Hypothalamus (tissue), 51 donors: ENCODE results near the gene YJEFN3.
A peak's percentile ranks its signal among the peaks of the same experiment; 100 is the strongest.

Experiments used
- DNase-seq, 51 donors: peaks; one replicate each; lab custom pipeline; 2025; lab: John Stamatoyannopoulos, UW

The YJEFN3 gene

GRCh38 chr19:19535311-19536191, 6.8 kb downstream of the YJEFN3 start:
- DNase-seq, result no peak

- DNase-seq, result no peak
Observed at GRCh38 chr19:19537075-19538048, 8.7 kb downstream of the YJEFN3 start.

- peak in 4 of 51 donors; percentile 8 to 18 (median 14) for DNase-seq
Observed at GRCh38 chr19:19538061-19538784, 9.5 kb downstream of the YJEFN3 start, which contains the start of gene CILP2. Gene CILP2 (plus strand): TSS chr19:19538265. CDS start chr19:19538350, 85 bp downstream.

GRCh38 chr19:19538785-19539166, 10.1 kb downstream of the YJEFN3 start:
- DNase-seq, result no peak

GRCh38 chr19:19539698-19540063, 11.0 kb downstream of the YJEFN3 start:
- no peak for DNase-seq

GRCh38 chr19:19540064-19540714, 11.5 kb downstream of the YJEFN3 start:
- DNase-seq, result peak in 18 of 51 donors; percentile 4 to 48 (median 26)

GRCh38 chr19:19540715-19541515, 12.2 kb downstream of the YJEFN3 start:
- peak in 4 of 51 donors; percentile 5 to 36 (median 12) for DNase-seq

GRCh38 chr19:19541616-19542015, 12.9 kb downstream of the YJEFN3 start:
- DNase-seq, result no peak

GRCh38 chr19:19542507-19542906, 13.8 kb downstream of the YJEFN3 start:
- no peak for DNase-seq

- no peak for DNase-seq
Observed at GRCh38 chr19:19543101-19543500, 14.4 kb downstream of the YJEFN3 start.

- DNase-seq, result no peak
Observed at GRCh38 chr19:19543640-19544039, 14.9 kb downstream of the YJEFN3 start.

GRCh38 chr19:19544257-19544953, 15.7 kb downstream of the YJEFN3 start:
- DNase-seq, result no peak

GRCh38 chr19:19544954-19545591, 16.4 kb downstream of the YJEFN3 start:
- DNase-seq, result no peak

- DNase-seq, result no peak
Observed at GRCh38 chr19:19545707-19546106, 17.0 kb downstream of the YJEFN3 start.

GRCh38 chr19:19546751-19547162, 18.0 kb downstream of the YJEFN3 start:
- no peak for DNase-seq

- no peak for DNase-seq
Observed at GRCh38 chr19:19547674-19548336, 19.1 kb downstream of the YJEFN3 start.
